MM.1S (cell line): ENCODE data around the gene PNKD.

Experiments
- CTCF ChIP-seq: fragments of 300-600 bp; sonication (generic); IDR thresholded peaks from 2 replicates; pipeline ENCODE4 v1.5.1; 2016; ENCODE audit warnings: antibody characterized with exemption, low read length, mixed read lengths
- EZH2 ChIP-seq: fragments of 300-600 bp; sonication (generic); optimal IDR thresholded peaks from 2 replicates; pipeline ENCODE3; 2017; ENCODE audit warnings: low read depth, mild to moderate bottlenecking, antibody characterized with exemption, low read length, mixed read lengths
- EZH2phosphoT487 ChIP-seq: fragments of 300-600 bp; sonication (generic); IDR thresholded peaks from 2 replicates; pipeline ENCODE4 v1.6.1; 2018; ENCODE audit warnings: antibody characterized with exemption, low read length

- no peak for TF ChIP-seq CTCF
- TF ChIP-seq EZH2 = no peak
- no peak for TF ChIP-seq EZH2phosphoT487
These were observed 114.7 kb downstream of the PNKD start for GRCh38 chr2:218384975-218385374.
